Breast epithelium (tissue), 3 donors: ENCODE results near the gene RHOH.

Experiments
- POLR2A ChIP-seq: fragments of 450-650 bp; IDR thresholded peaks from one replicate; pipeline ENCODE4 v1.6.1; 2016; ENCODE audit warnings: antibody characterized with exemption, mild to moderate bottlenecking, moderate library complexity
- POLR2AphosphoS5 ChIP-seq, 3 donors: sonication (generic); formaldehyde crosslinking; IDR thresholded peaks; one replicate each; pipeline ENCODE4 v1.6.1; 2017; ENCODE audit warnings: antibody characterized with exemption in 3 of 3
- TF ChIP-seq, protein P1 (sequence below), 3 donors: fragments of 450-650 bp; IDR thresholded peaks; one replicate each; pipeline ENCODE4 v1.5.1; 2016 to 2017; ENCODE audit warnings: antibody characterized with exemption in 3 of 3, mild to moderate bottlenecking in 3 of 3, moderate library complexity in 3 of 3

DNA sequence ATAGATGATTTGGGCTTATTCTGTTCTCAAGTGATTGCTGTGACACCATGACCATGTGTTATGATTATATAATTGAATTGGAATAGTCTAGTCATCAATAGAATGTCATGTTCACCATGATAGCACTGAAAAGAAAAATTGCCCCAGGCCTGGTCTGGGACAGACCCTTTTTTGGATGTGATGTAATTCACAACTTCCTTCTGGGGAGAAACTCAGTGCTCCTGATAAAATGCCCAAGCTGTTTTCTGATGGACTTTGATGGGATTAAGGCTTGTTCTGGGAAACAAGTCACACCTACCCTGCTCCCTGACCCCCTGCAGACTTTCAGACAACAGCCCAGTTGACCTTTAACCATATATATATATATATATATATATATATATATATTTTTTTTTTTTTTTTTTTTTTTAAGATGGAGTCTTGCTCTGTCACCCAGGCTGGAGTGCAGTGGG is 65.3 kb downstream of the RHOH start:
- TF ChIP-seq, protein P1, sequence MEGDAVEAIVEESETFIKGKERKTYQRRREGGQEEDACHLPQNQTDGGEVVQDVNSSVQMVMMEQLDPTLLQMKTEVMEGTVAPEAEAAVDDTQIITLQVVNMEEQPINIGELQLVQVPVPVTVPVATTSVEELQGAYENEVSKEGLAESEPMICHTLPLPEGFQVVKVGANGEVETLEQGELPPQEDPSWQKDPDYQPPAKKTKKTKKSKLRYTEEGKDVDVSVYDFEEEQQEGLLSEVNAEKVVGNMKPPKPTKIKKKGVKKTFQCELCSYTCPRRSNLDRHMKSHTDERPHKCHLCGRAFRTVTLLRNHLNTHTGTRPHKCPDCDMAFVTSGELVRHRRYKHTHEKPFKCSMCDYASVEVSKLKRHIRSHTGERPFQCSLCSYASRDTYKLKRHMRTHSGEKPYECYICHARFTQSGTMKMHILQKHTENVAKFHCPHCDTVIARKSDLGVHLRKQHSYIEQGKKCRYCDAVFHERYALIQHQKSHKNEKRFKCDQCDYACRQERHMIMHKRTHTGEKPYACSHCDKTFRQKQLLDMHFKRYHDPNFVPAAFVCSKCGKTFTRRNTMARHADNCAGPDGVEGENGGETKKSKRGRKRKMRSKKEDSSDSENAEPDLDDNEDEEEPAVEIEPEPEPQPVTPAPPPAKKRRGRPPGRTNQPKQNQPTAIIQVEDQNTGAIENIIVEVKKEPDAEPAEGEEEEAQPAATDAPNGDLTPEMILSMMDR (IDR thresholded peaks at IDR 0.05): no peak
- TF ChIP-seq POLR2A (no peak), POLR2AphosphoS5 (IDR thresholded peaks at IDR 0.05) (no peak)
